Airway epithelial cell (primary cell): Measurements from ENCODE around the gene DALRD3. TPM values are rescaled to one million over a fixed set of nuclear protein-coding genes. Genes with fewer than 3 reads are reported as not detected.

Source experiments
- total RNA-seq: library from RNA; depleted of rRNA; stranded (reverse); fragments of >200 nt; gene quantifications from 2 replicates; pipeline ENCODE4 v1.2.3, GENCODE V29; 2015

Gene DALRD3, protein sequence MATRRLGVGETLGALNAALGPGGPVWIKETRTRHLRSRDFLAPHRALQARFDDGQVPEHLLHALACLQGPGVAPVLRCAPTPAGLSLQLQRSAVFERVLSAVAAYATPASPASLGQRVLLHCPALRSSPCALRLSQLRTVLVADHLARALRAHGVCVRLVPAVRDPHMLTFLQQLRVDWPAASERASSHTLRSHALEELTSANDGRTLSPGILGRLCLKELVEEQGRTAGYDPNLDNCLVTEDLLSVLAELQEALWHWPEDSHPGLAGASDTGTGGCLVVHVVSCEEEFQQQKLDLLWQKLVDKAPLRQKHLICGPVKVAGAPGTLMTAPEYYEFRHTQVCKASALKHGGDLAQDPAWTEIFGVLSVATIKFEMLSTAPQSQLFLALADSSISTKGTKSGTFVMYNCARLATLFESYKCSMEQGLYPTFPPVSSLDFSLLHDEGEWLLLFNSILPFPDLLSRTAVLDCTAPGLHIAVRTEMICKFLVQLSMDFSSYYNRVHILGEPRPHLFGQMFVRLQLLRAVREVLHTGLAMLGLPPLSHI
- total RNA-seq = 34.7 and 45.6 TPM in 2 replicates

DNA sequence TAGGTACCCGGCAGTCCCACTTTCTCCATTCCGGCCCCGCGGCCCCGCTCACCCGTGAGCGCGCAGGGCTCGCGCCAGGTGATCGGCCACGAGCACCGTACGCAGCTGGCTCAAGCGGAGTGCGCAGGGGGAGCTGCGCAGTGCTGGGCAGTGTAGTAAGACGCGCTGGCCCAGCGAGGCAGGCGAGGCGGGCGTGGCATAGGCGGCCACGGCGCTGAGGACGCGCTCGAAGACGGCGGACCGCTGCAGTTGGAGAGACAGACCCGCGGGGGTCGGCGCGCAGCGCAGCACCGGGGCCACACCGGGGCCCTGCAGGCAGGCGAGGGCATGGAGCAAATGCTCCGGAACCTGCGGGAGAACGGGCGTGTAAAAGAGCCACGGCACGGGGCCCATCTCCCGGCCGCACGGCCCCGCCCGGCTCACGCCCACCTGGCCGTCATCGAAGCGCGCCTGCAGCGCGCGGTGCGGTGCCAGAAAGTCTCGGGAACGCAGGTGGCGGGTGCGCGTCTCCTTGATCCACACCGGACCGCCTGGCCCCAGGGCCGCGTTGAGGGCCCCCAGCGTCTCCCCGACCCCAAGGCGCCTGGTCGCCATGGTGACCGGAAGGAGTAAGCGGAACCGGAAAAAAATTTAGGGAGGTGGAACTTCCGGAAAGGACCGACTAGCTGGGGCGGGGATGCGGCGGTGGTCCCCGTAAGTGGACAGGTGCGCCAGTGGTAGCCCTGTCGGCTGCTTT, at the start of gene DALRD3:
DALRD3 (minus strand) TSS at position 610 of the 736 bp plus-strand sequence; CDS start at position 594, 16 bp downstream.

GRCh38 chr3:49028673-49029562, 10.5 kb upstream of the DALRD3 start, which contains the start of gene IMPDH2:
IMPDH2 (minus strand) TSS chr3:49029398; CDS start chr3:49029350, 48 bp downstream.

GRCh38 chr3:49021813-49022687, 3.7 kb upstream of the DALRD3 start, which contains the start of gene NDUFAF3:
NDUFAF3 (plus strand) TSS chr3:49022121; CDS start chr3:49022145, 24 bp downstream.

DNA sequence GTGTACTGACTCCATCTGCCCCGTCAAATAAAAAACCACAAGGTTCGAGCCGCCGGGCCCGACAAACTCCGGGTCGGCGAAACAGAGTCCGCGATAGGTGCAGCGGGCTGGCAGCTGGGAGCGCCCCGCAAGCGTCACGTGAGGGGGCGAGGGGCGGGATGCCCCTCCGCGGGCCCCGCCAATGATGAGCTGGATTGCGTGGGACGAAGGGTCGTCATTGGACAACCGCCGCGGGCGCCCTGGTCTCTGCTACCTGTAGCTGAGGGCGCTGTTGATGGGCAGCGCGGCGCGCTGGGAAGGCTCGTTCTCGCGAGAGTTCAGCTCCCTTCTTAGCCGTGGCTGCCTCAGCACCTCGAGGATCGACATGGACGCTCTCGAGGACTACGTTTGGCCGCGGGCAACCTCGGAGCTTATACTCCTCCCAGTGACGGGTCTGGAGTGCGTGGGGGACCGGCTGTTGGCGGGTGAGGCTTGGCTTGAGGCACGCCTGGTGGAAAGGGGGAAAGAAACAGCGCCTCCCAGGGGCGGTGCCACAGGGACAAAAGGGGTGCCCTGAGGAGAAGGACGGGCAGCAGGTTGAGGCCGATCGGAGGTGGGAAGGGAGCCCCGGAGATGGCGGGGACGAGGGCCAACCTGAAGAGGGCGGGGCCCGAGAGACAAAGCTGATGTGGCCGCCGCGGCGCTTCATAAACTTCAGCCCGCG, 11.2 kb downstream of the DALRD3 start, which contains the start of gene WDR6:
WDR6 (plus strand) TSS at position 324 of the 703 bp plus-strand sequence; CDS start at position 365, 41 bp downstream.

GRCh38 chr3:48989796-48990635, 28.4 kb downstream of the DALRD3 start, which contains the start of gene P4HTM:
P4HTM (plus strand) TSS chr3:48990241; CDS start chr3:48990257, 16 bp downstream.

Other genes starting within 250 kb of the DALRD3 start
- 35.0 and 41.8 TPM in 2 replicates for gene PRKAR2A, start 170.7 kb downstream of the DALRD3 start, total RNA-seq
- 9.5 and 11.5 TPM in 2 replicates for gene SLC25A20, start 119.7 kb downstream of the DALRD3 start, total RNA-seq
- 47.5 and 55.1 TPM in 2 replicates for gene ARIH2, start 99.7 kb downstream of the DALRD3 start, total RNA-seq
- 13.9 and 15.2 TPM in 2 replicates for gene P4HTM, start 28.3 kb downstream of the DALRD3 start, total RNA-seq
- gene WDR6, start 11.2 kb downstream of the DALRD3 start, total RNA-seq = 64.4 and 65.5 TPM in 2 replicates
- 92.2 and 212 TPM in 2 replicates for gene NDUFAF3, start 3.5 kb upstream of the DALRD3 start, total RNA-seq
- gene IMPDH2, start 10.8 kb upstream of the DALRD3 start, total RNA-seq = 290 and 302 TPM in 2 replicates
- 47.2 and 67.1 TPM in 2 replicates for gene QRICH1, start 75.5 kb upstream of the DALRD3 start, total RNA-seq
- gene QARS1, start 86.2 kb upstream of the DALRD3 start, total RNA-seq = 269 and 298 TPM in 2 replicates
- gene USP19, start 102.2 kb upstream of the DALRD3 start, total RNA-seq = 41.0 and 42.1 TPM in 2 replicates
- 112 and 135 TPM in 2 replicates for gene LAMB2, start 114.5 kb upstream of the DALRD3 start, total RNA-seq
- 37.9 and 42.0 TPM in 2 replicates for gene CCDC71, start 147.8 kb upstream of the DALRD3 start, total RNA-seq
- gene KLHDC8B, start 153.0 kb upstream of the DALRD3 start, total RNA-seq = 36.3 and 42.4 TPM in 2 replicates